GM21528 (cell line): ENCODE results near the gene PCDHGA10.
"Not testable (repeated sequence)": the region's sequence is repeated elsewhere in the genome, so short reads cannot be mapped to it uniquely, and the experiment has no call there.

Experiments
- ATAC-seq: cut with Tn5 transposase; IDR thresholded peaks from one replicate; pipeline ENCODE4 v1.9.1; 2021; ENCODE audit warnings: mild to moderate bottlenecking, moderate library complexity; ENCODE audit not compliant: unreplicated experiment, low FRiP score

Gene PCDHGA10

DNA sequence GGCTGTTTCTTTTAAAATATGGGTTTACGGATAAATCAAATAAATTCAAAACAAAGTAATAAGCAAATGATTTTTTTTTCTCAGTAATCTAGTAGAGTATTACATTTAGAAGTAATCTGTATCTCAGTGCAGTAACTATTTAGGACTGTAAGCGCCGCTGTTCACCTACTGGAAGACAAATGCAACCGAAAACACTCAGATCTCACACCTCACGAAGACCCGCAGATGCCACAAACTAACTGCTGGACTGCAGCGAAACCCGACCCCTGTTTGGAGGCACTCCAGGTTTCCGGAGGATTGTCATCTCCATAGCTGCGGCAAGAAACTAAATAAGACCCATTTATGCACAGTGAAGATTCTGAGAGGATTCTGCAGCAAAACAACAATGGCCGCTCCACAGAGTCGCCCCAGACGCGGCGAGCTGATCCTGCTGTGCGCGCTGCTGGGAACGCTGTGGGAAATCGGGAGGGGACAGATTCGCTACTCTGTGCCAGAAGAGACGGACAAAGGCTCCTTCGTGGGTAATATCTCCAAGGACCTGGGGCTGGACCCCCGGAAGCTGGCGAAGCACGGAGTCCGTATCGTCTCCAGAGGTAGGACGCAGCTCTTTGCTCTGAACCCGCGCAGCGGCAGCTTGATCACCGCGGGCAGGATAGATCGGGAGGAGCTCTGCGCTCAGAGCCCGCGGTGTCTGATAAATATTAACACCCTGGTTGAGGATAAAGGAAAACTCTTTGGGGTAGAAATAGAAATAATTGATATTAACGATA, 20.2 kb upstream of the PCDHGA10 start, which contains the start of gene PCDHGA8:
Gene PCDHGA8 (plus strand): TSS at position 205 of the 770 bp plus-strand sequence. CDS start 181 bp downstream, at position 386.
- no peak for ATAC-seq

DNA sequence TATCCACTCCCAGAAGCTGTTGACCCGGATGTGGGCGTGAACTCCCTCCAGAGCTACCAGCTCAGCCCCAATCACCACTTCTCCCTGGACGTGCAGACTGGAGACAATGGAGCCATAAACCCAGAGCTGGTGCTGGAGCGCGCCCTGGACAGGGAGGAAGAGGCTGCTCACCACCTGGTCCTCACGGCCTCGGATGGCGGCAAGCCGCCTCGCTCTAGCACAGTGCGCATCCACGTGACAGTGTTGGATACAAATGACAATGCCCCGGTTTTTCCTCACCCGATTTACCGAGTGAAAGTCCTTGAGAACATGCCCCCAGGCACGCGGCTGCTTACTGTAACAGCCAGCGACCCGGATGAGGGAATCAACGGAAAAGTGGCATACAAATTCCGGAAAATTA, 19.5 kb upstream of the PCDHGA10 start:
- no peak for ATAC-seq

DNA sequence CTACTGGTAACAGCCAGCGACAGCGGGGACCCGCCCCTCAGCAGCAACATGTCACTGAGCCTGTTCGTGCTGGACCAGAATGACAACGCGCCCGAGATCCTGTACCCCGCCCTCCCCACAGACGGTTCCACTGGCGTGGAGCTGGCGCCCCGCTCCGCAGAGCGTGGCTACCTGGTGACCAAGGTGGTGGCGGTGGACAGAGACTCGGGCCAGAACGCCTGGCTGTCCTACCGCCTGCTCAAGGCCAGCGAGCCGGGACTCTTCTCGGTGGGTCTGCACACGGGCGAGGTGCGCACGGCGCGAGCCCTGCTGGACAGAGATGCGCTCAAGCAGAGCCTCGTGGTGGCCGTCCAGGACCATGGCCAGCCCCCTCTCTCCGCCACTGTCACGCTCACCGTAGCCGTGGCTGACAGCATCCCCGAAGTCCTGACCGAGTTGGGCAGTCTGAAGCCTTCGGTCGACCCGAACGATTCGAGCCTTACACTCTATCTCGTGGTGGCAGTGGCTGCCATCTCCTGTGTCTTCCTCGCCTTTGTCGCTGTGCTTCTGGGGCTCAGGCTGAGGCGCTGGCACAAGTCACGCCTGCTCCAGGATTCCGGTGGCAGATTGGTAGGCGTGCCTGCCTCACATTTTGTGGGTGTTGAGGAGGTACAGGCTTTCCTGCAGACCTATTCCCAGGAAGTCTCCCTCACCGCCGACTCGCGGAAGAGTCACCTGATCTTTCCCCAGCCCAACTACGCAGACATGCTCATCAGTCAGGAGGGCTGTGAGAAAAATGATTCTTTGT, 18.2 kb upstream of the PCDHGA10 start:
- not testable (repeated sequence) for ATAC-seq

DNA sequence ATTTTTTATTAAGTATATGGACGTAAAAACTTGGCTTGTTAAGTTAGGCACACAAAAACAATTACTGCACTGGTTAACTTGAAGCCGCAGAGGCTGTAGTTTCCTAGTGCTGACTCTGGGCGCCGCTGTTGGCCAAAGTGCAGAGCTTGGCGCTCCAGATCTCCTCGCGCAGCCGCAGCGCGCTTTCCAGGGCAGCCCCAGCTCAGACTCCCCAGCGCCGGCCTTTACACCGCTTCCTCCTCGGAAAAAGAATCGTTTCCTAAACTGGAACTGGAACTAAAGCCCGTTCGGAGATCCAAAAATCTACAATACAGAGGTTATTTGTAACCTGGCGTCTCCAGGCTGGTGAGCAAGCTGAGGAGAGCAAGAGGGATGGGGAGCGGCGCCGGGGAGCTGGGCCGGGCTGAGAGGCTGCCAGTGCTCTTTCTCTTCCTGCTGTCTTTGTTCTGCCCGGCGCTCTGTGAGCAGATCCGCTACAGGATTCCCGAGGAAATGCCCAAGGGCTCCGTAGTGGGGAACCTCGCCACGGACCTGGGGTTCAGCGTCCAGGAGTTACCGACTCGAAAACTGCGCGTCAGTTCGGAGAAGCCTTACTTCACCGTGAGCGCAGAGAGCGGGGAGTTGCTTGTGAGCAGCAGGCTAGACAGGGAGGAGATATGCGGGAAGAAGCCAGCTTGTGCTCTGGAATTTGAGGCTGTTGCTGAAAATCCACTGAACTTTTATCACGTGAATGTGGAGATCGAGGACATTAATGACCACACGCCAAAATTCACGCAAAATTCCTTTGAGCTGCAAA, 14.8 kb upstream of the PCDHGA10 start, which contains the start of gene PCDHGB5:
Gene PCDHGB5 (plus strand): TSS at position 192 of the 796 bp plus-strand sequence. CDS start 181 bp downstream, at position 373.
- ATAC-seq = peak; percentile 64

DNA sequence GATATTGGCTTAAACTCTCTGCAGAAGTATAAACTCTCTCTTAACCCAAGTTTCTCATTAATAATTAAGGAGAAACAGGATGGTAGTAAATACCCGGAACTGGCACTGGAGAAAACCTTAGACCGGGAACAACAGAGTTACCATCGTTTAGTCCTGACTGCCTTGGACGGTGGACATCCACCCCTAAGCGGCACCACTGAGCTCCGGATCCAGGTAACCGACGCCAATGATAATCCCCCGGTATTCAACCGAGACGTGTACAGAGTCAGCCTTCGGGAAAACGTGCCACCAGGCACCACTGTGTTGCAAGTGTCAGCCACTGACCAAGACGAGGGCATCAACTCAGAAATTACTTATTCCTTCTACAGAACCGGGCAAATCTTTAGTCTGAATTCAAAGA, 14.2 kb upstream of the PCDHGA10 start:
- ATAC-seq = no peak

DNA sequence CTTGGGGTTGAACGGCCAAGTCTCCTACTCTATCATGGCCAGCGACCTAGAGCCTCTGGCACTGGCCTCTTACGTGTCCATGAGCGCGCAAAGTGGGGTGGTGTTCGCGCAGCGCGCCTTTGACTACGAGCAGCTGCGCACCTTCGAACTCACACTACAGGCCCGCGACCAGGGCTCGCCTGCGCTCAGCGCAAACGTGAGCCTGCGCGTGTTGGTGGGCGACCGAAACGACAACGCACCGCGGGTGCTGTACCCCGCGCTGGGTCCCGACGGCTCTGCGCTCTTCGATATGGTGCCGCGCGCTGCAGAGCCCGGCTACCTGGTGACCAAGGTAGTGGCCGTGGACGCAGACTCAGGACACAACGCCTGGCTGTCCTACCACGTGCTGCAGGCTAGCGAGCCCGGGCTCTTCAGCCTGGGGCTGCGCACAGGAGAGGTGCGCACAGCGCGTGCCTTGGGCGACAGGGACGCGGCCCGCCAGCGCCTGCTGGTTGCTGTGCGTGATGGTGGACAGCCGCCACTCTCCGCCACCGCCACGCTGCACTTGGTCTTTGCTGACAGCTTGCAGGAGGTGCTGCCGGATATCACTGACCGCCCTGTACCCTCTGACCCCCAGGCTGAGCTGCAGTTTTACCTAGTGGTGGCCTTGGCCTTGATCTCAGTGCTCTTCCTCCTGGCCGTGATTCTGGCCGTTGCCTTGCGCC, 13.1 kb upstream of the PCDHGA10 start:
- ATAC-seq = no peak

DNA sequence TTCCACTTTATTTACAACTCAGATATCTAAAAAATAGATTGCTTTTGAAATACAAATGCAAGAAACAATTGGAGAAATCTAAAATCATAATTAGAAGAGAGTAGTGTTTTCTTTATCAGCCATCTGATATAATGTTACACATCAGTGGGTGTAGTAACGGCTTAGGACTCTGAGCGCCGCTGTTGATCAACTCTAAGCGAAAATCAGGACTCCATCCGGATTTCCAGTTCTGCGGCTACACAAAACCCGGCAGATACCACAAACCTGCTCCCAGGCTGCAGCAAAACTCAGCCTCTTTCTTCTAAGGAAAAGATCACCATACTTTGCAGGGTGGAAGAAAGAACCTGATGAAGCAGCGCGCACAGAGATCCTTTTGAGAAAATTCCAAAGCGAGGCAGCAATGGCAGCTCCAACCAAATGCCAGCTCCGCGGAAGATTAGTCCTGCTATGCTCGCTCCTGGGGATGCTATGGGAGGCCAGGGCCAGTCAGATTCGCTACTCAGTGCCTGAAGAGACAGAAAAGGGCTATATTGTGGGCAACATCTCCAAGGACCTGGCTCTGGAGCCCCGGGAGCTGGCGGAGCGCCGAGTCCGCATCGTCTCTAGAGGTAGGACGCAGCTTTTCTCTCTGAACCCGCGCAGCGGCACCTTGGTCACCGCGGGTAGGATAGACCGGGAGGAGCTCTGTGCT, 10.1 kb upstream of the PCDHGA10 start, which contains the start of gene PCDHGA9:
Gene PCDHGA9 (plus strand): TSS at position 226 of the 691 bp plus-strand sequence. CDS start 175 bp downstream, at position 401.
- ATAC-seq = no peak

DNA sequence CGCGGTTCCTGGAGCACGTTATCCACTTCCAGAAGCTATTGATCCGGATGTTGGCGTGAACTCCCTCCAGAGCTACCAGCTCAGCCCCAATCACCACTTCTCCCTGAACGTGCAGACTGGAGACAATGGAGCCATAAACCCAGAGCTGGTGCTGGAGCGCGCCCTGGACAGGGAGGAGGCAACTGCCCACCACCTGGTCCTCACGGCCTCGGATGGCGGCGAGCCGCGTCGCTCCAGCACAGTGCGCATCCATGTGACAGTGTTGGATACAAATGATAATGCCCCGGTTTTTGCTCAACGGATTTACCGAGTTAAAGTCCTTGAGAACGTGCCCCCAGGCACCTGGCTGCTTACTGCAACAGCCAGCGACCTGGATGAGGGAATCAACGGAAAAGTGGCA, 9.4 kb upstream of the PCDHGA10 start:
- ATAC-seq = no peak

DNA sequence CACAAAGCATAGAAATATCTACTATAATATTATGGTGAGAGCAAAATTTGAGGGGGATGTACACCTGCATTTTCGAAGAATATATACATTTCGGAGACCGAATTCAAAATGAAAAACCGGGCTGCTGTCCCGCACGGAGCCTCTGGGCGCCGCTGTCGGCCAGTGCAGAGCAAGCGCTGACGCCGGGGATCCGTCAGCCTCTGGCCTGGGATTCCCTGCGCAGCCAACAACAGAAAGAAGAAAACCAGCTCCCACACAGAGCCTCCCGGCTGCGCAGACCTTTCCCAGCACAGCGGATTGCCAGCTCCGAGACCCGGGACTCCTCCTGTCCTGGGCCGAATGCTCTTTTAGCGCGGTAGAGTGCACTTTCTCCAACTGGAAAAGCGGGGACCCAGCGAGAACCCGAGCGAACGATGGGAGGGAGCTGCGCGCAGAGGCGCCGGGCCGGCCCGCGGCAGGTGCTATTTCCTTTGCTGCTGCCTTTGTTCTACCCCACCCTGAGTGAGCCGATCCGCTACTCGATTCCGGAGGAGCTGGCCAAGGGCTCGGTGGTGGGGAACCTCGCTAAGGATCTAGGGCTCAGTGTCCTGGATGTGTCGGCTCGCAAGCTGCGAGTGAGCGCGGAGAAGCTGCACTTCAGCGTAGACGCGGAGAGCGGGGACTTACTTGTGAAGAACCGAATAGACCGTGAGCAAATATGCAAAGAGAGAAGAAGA, 4.8 kb upstream of the PCDHGA10 start, which contains the start of gene PCDHGB6:
Gene PCDHGB6 (plus strand): TSS at position 232 of the 716 bp plus-strand sequence. CDS start 182 bp downstream, at position 414.
- not testable (repeated sequence) for ATAC-seq

DNA sequence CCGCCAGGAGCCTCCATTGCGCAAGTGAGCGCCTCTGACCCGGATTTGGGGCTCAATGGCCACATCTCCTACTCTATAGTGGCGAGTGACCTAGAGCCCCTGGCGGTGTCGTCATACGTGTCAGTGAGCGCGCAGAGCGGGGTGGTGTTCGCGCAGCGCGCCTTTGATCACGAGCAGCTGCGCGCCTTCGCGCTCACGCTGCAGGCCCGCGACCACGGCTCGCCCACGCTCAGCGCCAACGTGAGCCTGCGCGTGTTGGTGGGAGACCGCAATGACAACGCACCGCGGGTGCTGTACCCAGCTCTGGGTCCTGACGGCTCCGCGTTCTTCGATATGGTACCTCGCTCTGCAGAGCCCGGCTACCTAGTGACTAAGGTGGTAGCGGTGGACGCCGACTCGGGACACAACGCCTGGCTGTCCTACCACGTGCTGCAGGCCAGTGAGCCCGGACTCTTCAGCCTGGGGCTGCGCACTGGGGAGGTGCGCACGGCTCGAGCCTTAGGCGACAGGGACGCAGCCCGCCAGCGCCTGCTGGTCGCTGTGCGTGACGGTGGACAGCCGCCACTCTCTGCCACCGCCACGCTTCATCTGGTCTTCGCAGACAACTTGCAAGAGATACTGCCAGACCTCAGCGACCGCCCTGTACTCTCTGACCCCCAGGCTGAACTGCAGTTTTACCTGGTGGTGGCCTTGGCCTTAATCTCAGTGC, 3.0 kb upstream of the PCDHGA10 start:
- ATAC-seq = no peak

DNA sequence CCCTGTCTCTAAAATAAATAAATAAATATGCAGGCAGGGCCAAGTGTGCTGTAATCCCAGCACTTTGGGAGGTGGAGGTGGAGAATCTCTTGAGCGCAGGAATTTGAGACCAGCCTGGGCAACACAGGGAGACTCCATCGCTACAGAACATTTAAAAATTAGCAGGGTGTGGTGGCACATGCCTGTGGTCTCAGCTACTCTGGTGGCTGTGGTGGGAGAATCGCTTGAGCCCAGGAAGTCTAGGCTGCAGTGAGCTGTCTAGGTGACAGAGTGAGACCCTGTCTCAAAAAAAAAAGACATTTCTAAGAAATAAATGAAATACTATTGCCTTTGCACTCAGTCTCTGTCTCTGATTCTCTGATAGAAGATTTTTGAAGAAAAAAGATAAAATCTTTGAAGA, 1.2 kb upstream of the PCDHGA10 start:
- no peak for ATAC-seq

DNA sequence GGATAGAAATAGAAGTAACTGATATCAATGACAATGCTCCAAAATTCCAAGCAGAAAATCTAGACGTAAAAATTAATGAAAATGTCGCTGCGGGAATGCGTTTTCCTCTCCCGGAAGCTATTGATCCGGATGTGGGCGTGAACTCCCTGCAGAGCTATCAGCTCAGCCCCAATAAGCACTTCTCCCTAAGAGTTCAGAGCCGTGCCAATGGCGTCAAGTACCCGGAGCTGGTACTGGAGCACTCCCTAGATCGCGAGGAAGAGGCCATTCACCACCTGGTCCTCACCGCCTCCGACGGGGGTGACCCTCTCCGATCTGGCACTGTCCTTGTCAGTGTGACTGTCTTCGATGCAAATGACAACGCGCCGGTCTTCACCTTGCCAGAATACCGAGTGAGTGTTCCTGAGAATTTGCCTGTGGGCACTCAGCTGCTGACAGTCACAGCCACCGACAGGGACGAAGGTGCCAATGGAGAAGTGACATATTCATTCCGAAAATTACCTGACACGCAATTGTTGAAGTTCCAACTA, 818 bp downstream of the PCDHGA10 start:
- ATAC-seq = no peak

DNA sequence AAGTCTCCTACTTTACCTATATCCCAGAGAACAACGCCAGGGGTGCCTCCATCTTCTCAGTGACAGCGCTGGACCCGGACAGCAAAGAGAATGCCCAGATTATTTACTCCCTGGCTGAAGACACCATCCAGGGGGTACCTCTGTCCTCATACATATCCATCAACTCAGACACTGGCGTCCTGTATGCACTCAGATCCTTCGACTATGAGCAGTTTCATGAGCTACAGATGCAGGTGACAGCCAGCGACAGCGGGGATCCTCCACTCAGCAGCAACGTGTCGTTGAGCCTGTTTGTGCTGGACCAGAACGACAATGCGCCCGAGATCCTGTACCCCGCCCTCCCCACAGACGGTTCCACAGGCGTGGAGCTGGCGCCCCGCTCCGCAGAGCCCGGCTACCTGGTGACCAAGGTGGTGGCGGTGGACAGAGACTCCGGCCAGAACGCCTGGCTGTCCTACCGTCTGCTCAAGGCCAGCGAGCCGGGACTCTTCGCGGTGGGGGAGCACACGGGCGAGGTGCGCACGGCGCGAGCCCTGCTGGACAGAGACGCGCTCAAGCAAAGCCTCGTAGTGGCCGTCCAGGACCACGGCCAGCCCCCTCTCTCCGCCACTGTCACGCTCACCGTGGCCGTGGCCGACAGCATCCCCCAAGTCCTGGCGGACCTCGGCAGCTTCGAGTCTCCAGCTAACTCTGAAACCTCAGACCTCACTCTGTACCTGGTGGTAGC, 1.9 kb downstream of the PCDHGA10 start:
- not testable (repeated sequence) for ATAC-seq

DNA sequence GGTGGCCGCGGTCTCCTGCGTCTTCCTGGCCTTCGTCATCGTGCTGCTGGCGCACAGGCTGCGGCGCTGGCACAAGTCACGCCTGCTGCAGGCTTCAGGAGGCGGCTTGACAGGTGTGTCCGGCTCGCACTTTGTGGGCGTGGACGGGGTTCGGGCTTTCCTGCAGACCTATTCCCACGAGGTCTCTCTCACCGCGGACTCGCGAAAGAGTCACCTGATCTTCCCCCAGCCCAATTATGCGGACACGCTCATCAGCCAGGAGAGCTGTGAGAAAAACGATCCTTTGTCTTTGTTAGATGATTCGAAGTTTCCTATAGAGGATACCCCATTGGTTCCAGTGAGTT, 2.5 kb downstream of the PCDHGA10 start:
- ATAC-seq = not testable (repeated sequence)

DNA sequence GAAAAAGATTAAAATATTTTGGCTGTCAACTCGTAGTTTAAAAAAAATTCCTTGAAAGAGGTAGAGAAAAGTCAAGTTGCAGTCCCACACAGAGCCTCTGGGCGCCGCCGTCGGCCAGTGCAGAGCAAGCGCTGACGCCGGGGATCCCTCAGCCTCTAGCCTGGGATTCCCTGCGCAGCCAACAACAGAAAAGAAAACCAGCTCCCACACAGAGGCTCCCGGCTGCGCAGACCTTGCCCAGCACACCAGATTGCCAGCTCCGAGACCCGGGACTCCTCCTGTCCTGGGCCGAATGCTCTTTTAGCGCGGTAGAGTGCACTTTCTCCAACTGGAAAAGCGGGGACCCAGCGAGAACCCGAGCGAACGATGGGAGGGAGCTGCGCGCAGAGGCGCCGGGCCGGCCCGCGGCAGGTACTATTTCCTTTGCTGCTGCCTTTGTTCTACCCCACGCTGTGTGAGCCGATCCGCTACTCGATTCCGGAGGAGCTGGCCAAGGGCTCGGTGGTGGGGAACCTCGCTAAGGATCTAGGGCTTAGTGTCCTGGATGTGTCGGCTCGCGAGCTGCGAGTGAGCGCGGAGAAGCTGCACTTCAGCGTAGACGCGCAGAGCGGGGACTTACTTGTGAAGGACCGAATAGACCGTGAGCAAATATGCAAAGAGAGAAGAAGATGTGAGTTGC, 4.8 kb downstream of the PCDHGA10 start, which contains the start of gene PCDHGB7:
Gene PCDHGB7 (plus strand): TSS at position 184 of the 679 bp plus-strand sequence. CDS start 183 bp downstream, at position 367.
- ATAC-seq = peak; percentile 64

DNA sequence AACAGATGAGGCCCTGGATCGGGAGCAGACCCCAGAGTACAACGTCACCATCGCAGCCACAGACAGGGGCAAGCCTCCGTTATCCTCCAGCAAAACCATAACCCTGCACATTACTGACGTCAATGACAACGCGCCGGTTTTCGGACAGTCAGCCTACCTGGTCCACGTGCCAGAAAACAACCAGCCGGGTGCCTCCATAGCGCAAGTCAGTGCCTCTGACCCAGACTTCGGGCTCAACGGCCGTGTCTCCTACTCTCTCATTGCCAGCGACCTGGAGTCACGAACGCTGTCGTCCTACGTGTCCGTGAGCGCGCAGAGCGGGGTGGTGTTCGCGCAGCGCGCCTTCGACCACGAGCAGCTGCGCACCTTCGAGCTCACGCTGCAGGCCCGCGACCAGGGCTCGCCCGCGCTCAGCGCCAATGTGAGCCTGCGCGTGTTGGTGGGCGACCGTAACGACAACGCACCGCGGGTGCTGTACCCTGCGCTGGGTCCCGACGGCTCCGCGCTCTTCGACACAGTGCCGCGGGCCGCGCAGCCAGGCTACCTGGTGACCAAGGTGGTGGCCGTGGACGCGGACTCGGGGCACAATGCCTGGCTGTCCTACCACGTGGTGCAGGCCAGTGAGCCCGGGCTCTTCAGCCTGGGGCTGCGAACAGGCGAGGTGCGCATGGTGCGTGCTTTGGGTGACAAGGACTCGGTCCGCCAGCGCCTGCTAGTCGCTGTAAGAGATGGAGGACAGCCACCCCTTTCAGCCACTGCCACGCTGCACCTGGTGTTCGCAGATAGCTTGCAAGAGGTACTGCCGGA, 6.5 kb downstream of the PCDHGA10 start:
- no peak for ATAC-seq
